Colonic mucosa (tissue), 4 donors: ENCODE measurements around the gene RHBG. TPM values are rescaled to one million over a fixed set of nuclear protein-coding genes. Genes with fewer than 3 reads are reported as not detected.
A peak's percentile ranks its signal among the peaks of the same experiment; 100 is the strongest.
"Not testable (repeated sequence)": the region's sequence is repeated elsewhere in the genome, so short reads cannot be mapped to it uniquely, and the experiment has no call there.

ENCODE experiments used
- DNase-seq: peaks from one replicate; pipeline ENCODE4 v3.0.0-alpha.2; 2020
- H3K27ac ChIP-seq: fragments of 200-600 bp; one replicate; pipeline ENCODE4 v1.8.0; 2021
- H3K27me3 ChIP-seq: fragments of 200-600 bp; one replicate; pipeline ENCODE4 v1.8.0; 2021
- H3K36me3 ChIP-seq: fragments of 200-600 bp; one replicate; pipeline ENCODE4 v1.8.0; 2021
- H3K4me1 ChIP-seq: fragments of 200-600 bp; one replicate; pipeline ENCODE4 v1.8.0; 2021; ENCODE audit warnings: mild to moderate bottlenecking
- H3K4me3 ChIP-seq: fragments of 200-600 bp; one replicate; pipeline ENCODE4 v1.8.0; 2021
- H3K9ac ChIP-seq, 2 donors: one replicate each; pipeline ENCODE4 v1.7.0; 2013; ENCODE audit warnings: control low read depth in 2 of 2, low read depth in 2 of 2, low read length in 2 of 2
- H3K9me3 ChIP-seq: fragments of 200-600 bp; one replicate; pipeline ENCODE4 v1.8.0; 2021
- intact Hi-C: fragments of 100-400 bp; cut with DNase I; formaldehyde crosslinking; loops from one replicate; pipeline ENCODE4 v1.14.1; 2022
- total RNA-seq, 2 donors: library from RNA; stranded (reverse); fragmentation: NEBNext Ultra II Directional in 1 of 2; extraction: Animal tissue kit (Norgen Biotek cat#: 25700) in 1 of 2; gene quantifications; one replicate each; pipeline ENCODE4 v1.2.1, GENCODE V29; 2021
- TF ChIP-seq, protein P1 (sequence below): fragments of 200-600 bp; IDR thresholded peaks from one replicate; pipeline ENCODE4 v1.8.0; 2022; ENCODE audit warnings: antibody characterized with exemption, mild to moderate bottlenecking
- donor health status: healthy.
- donor health status: DM: no; HTN: no; CAD: no.
- donor health status: DM: no; HTN: no; CAD: no.

The RHBG gene, protein sequence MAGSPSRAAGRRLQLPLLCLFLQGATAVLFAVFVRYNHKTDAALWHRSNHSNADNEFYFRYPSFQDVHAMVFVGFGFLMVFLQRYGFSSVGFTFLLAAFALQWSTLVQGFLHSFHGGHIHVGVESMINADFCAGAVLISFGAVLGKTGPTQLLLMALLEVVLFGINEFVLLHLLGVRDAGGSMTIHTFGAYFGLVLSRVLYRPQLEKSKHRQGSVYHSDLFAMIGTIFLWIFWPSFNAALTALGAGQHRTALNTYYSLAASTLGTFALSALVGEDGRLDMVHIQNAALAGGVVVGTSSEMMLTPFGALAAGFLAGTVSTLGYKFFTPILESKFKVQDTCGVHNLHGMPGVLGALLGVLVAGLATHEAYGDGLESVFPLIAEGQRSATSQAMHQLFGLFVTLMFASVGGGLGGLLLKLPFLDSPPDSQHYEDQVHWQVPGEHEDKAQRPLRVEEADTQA
- total RNA-seq: under 1 TPM in 1 of 2 donors, not detected in 1; 0.12 TPM

DNA sequence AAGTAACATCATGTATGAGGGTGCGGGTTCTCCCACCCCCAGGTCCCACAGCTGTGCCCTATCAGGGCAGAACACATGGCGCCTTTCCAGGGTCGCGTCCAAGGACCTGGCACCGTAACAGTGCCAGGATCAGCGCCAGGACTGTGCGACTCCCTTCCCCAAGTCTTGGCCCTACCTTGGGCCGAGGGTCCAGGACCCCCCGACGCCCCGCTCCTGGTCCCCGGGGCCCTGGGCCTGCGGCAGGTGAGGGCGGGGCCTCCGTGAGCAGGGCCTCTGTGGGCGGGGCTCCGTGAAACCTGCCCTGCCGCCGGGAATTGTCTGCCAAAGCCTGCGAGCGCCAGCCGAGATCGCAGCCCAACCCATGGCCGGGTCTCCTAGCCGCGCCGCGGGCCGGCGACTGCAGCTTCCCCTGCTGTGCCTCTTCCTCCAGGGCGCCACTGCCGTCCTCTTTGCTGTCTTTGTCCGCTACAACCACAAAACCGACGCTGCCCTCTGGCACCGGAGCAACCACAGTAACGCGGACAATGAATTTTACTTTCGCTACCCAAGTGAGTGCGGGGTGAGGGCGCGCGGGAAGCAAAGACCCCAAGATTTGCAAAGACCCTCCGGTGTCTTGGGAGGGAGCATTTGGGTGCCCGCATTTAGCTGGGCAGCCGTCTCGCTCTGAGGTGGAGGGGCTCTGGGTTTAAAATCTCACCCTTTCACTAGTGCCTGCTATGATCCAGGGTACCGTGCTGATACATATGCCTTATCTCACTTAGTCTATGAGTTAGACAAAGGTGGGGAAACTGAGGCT is at the start of gene RHBG:
Gene RHBG (plus strand): TSS at position 323 of the 796 bp plus-strand sequence. CDS start 39 bp downstream, at position 362.
- Histone ChIP-seq H3K4me1 (no peaks in the 10 kb centered on the region), H3K27ac (no peak within 1 kb of the TSS), H3K9me3 (no peaks in the 10 kb centered on the region), H3K36me3 (no peaks in the 10 kb centered on the region), H3K9ac (peak within 1 kb of the TSS; percentile 41 to 56), H3K4me3 (peak within 1 kb of the TSS; percentile 37), H3K27me3 (no peaks in the 10 kb centered on the region)
- intact Hi-C loops: no loop called here
- TF ChIP-seq, protein P1, sequence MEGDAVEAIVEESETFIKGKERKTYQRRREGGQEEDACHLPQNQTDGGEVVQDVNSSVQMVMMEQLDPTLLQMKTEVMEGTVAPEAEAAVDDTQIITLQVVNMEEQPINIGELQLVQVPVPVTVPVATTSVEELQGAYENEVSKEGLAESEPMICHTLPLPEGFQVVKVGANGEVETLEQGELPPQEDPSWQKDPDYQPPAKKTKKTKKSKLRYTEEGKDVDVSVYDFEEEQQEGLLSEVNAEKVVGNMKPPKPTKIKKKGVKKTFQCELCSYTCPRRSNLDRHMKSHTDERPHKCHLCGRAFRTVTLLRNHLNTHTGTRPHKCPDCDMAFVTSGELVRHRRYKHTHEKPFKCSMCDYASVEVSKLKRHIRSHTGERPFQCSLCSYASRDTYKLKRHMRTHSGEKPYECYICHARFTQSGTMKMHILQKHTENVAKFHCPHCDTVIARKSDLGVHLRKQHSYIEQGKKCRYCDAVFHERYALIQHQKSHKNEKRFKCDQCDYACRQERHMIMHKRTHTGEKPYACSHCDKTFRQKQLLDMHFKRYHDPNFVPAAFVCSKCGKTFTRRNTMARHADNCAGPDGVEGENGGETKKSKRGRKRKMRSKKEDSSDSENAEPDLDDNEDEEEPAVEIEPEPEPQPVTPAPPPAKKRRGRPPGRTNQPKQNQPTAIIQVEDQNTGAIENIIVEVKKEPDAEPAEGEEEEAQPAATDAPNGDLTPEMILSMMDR: no peak
- peak; percentile 76 for DNase-seq

DNA sequence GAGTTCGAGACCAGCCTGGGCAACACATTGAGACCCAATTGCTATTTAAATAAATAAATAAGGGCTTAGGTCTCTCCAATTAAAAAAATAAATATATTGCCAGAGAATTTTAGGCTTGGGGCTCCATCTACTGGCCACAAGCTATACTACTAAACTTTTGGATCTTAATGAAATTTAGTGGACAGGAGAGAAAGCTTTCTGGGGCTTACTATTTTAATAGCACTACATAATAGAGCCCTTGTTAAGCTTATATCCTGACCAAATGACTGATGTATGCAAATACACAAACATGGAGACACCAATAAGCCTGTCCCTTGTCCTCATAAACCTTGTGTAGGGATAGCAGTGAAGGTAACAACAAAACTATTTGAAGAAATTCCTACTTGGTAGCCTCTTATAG is 49.3 kb upstream of the RHBG start:
- peaks cover 23% of the 10 kb centered on the region for H3K36me3 ChIP-seq
- no peak overlapping the region for H3K9ac ChIP-seq
- H3K27ac ChIP-seq: no peak overlapping the region
- no peaks in the 10 kb centered on the region for H3K27me3 ChIP-seq
- no peaks in the 10 kb centered on the region for H3K9me3 ChIP-seq
- no peak for DNase-seq
- TF ChIP-seq, protein P1: peak; percentile 39
- no peaks in the 10 kb centered on the region for H3K4me1 ChIP-seq
- intact Hi-C loops: no loop called here
- no peak overlapping the region for H3K4me3 ChIP-seq

DNA sequence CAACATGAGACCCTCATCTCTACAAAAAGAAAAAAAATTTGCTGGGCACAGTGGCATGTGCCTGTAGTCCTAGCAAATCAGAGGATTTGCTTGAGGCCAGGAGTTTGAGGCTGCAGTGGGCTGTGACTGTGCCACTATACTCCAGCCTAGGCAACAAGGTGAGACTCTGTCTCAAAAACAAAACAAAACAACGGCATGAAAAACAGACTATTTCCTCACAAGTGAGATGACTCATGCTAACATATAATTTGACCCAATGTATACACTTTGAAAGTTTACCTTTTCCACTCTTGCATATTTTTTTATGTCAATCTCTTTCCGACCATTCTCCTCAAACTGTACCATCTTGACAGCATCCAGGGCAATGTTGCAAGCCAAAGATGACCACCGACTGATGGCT is 48.5 kb upstream of the RHBG start:
- Histone ChIP-seq H3K27me3 (no peaks in the 10 kb centered on the region), H3K36me3 (peaks cover 23% of the 10 kb centered on the region), H3K27ac (no peak overlapping the region), H3K4me1 (no peaks in the 10 kb centered on the region), H3K4me3 (no peak overlapping the region), H3K9me3 (no peaks in the 10 kb centered on the region), H3K9ac (no peak overlapping the region)
- no peak for DNase-seq
- intact Hi-C loops: no loop called here
- TF ChIP-seq, protein P1: no peak

DNA sequence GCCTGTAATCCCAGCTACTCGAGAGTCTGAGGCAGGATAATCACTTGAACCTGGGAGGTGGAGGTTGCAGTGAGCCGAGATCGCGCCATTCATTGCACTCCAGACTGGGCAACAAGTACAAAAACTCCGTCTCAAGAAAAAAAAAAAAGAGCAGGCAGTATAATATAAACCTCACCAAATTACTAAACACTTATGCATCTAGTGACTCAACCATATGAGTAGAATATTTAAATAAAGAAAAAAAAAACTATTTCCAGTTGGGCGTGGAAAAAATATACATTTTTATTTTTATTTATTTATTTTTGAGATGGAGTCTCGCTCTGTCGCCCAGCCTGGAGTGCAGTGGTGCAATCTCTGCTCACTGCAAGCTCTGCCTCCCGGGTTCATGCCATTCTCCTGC is 45.8 kb upstream of the RHBG start:
- H3K4me1 ChIP-seq, intact Hi-C loops, H3K9me3 ChIP-seq, H3K27me3 ChIP-seq, H3K27ac ChIP-seq, DNase-seq, H3K4me3 ChIP-seq, H3K9ac ChIP-seq: not testable (repeated sequence)
- peaks cover 19% of the 10 kb centered on the region for H3K36me3 ChIP-seq

DNA sequence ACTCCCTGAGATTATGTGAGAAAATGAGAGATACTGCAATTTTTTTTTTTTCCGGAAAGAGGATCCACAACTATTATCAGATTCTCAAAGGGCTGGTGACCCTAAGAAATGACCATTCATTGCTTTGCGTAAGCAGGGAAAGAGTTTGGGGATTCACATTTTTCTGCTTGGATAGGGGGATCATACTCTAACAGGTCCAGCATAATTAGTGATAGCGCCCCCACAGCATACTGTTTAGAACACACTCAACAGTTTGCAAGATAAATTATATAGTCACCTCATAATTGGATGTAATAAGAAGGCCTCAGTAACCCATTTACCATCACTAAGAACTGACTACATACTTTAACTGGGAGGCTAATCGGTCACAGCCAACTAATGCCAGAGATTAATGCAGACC is 32.8 kb upstream of the RHBG start:
- Histone ChIP-seq H3K9ac (no peak overlapping the region), H3K36me3 (peaks cover 12% of the 10 kb centered on the region), H3K4me3 (no peak overlapping the region), H3K9me3 (no peaks in the 10 kb centered on the region), H3K27ac (no peak overlapping the region), H3K4me1 (peaks cover 8% of the 10 kb centered on the region), H3K27me3 (no peaks in the 10 kb centered on the region)
- no peak for DNase-seq
- TF ChIP-seq, protein P1: no peak
- intact Hi-C loops: no loop called here
